HG03457 (cell line): ENCODE results near the gene SPOCK2.

Experiments
- ATAC-seq: cut with Tn5 transposase; IDR thresholded peaks from one replicate; pipeline ENCODE4 v1.9.1; 2021; ENCODE audit warnings: moderate number of reproducible peaks; ENCODE audit not compliant: unreplicated experiment

Gene SPOCK2

GRCh38 chr10:72058989-72059842, 29.1 kb downstream of the SPOCK2 start:
- no peak for ATAC-seq

GRCh38 chr10:72058347-72058898, 29.9 kb downstream of the SPOCK2 start:
- ATAC-seq, result no peak

- ATAC-seq, result no peak
Measured at GRCh38 chr10:72056932-72057751, 31.2 kb downstream of the SPOCK2 start.

GRCh38 chr10:72056113-72056512, 32.2 kb downstream of the SPOCK2 start:
- ATAC-seq, result no peak

GRCh38 chr10:72053690-72054089, 34.7 kb downstream of the SPOCK2 start:
- ATAC-seq, result no peak

- ATAC-seq, result no peak
Measured at GRCh38 chr10:72050873-72051272, 37.5 kb downstream of the SPOCK2 start.

- ATAC-seq, result no peak
Measured at GRCh38 chr10:72049969-72050781, 38.2 kb downstream of the SPOCK2 start.

GRCh38 chr10:72049472-72049871, 38.9 kb downstream of the SPOCK2 start:
- no peak for ATAC-seq

- no peak for ATAC-seq
Measured at GRCh38 chr10:72048450-72049124, 39.8 kb downstream of the SPOCK2 start.

GRCh38 chr10:72045586-72045985, 42.8 kb downstream of the SPOCK2 start:
- no peak for ATAC-seq

GRCh38 chr10:72044417-72045041, 43.8 kb downstream of the SPOCK2 start:
- ATAC-seq, result no peak

- ATAC-seq, result no peak
Measured at GRCh38 chr10:72043016-72043834, 45.1 kb downstream of the SPOCK2 start.

- no peak for ATAC-seq
Measured at GRCh38 chr10:72041491-72041890, 46.9 kb downstream of the SPOCK2 start.

GRCh38 chr10:72039377-72039776, 49.0 kb downstream of the SPOCK2 start:
- no peak for ATAC-seq

GRCh38 chr10:72038458-72039001, 49.8 kb downstream of the SPOCK2 start:
- no peak for ATAC-seq

- ATAC-seq, result no peak
Measured at GRCh38 chr10:72037811-72038210, 50.5 kb downstream of the SPOCK2 start.

- no peak for ATAC-seq
Measured at GRCh38 chr10:72037266-72037665, 51.1 kb downstream of the SPOCK2 start.

- no peak for ATAC-seq
Measured at GRCh38 chr10:72035252-72035887, 53.0 kb downstream of the SPOCK2 start.
